ENCODE measurements around the gene TMEM201. TPM values are rescaled to one million over a fixed set of nuclear protein-coding genes. Genes with fewer than 3 reads are reported as not detected.
A peak's percentile ranks its signal among the peaks of the same experiment; 100 is the strongest.

Gene TMEM201
- total and polyA plus RNA-seq, 4 donors = 1.5 to 3.5 (median 2.9) TPM

DNA sequence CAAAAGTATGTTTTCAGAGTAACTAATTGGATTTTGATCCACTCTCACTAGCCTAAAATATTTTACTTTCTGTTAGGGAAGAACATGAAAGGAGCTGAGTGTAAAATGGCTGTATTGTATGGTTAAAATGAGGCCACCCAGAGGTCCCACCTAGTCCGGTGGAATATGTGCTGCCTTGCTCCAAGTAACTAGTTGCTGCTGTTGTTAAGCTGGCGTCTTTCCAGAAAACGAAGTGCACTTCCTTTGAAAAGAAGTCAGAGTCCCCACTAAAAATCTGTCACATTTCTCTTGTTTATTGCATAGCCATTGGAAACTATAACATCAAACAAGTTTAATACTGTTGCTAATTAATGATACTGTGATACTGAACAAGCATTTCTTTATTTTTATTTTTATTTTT, 46.3 kb upstream of the TMEM201 start (continued):
- TF ChIP-seq NR2F2 (IDR thresholded peaks at IDR 0.05) (no peak), HNF4G (IDR thresholded peaks at IDR 0.05) (no peak)

DNA sequence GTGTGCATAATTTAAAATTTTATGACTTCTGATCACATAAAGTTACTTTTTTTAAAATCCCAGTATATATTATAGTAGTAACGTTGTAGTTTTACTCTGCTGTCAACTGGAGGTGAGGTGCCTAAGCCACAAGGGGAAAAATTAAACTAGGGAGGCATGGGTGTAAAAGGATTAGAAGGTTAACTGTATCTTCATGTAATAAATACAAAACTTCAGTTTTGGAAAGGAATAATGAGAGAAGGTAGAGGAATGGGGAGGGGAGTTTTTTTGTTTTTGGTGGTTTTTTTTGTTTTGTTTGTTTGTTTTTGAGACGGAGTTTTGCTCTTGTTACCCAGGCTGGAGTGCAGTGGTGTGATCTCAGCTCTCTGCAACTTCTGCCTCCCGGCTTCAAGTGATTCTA, 43.8 kb upstream of the TMEM201 start:
- H3K9me3 ChIP-seq (ENCODE audit: control insufficient read depth in 4 of 4, low read length in 3 of 4) = no peaks in the 10 kb centered on the region
- H3K27me3 ChIP-seq (ENCODE audit: control insufficient read depth in 4 of 4, insufficient read depth in 4 of 4, low read length in 3 of 4) = no peaks in the 10 kb centered on the region
- TF ChIP-seq GABPA (IDR thresholded peaks at IDR 0.05 in 1 of 2, conservative IDR thresholded peaks at IDR 0.05 in 1 of 2) (no peak), EGR1 (IDR thresholded peaks at IDR 0.05; ENCODE audit: low read depth in 2 of 2) (no peak), TAF1 (conservative IDR thresholded peaks at IDR 0.05) (no peak)
- TF ChIP-seq, protein P1, sequence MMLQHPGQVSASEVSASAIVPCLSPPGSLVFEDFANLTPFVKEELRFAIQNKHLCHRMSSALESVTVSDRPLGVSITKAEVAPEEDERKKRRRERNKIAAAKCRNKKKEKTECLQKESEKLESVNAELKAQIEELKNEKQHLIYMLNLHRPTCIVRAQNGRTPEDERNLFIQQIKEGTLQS (IDR thresholded peaks at IDR 0.05) = no peak
- TF ChIP-seq, protein P2, sequence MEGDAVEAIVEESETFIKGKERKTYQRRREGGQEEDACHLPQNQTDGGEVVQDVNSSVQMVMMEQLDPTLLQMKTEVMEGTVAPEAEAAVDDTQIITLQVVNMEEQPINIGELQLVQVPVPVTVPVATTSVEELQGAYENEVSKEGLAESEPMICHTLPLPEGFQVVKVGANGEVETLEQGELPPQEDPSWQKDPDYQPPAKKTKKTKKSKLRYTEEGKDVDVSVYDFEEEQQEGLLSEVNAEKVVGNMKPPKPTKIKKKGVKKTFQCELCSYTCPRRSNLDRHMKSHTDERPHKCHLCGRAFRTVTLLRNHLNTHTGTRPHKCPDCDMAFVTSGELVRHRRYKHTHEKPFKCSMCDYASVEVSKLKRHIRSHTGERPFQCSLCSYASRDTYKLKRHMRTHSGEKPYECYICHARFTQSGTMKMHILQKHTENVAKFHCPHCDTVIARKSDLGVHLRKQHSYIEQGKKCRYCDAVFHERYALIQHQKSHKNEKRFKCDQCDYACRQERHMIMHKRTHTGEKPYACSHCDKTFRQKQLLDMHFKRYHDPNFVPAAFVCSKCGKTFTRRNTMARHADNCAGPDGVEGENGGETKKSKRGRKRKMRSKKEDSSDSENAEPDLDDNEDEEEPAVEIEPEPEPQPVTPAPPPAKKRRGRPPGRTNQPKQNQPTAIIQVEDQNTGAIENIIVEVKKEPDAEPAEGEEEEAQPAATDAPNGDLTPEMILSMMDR (IDR thresholded peaks at IDR 0.05; ENCODE audit: low read depth, low read length, missing input control) = no peak
- no peaks in the 10 kb centered on the region for H3K36me3 ChIP-seq (ENCODE audit: control insufficient read depth in 4 of 4, insufficient read depth in 3 of 4, low read depth in 1 of 4, low read length in 3 of 4)
- peaks cover 11 to 27% (median 17%) of the 10 kb centered on the region in 4 donors for H3K4me1 ChIP-seq (ENCODE audit: control insufficient read depth in 4 of 4, insufficient read depth in 4 of 4, low read length in 3 of 4)
- DNase-seq (ENCODE audit: low spot score) = no peak
- no peak overlapping the region for H3K4me3 ChIP-seq (ENCODE audit: low read depth in 1 of 3, low read length in 3 of 3)
- no peak overlapping the region for H3K27ac ChIP-seq (ENCODE audit: low read depth in 1 of 2, low read length in 2 of 2)
- no peak overlapping the region for H3K9ac ChIP-seq (ENCODE audit: low read depth in 1 of 2, low read length in 2 of 2)
- WGBS = 76% methylated on average over 3 of the region's 3 CpGs

DNA sequence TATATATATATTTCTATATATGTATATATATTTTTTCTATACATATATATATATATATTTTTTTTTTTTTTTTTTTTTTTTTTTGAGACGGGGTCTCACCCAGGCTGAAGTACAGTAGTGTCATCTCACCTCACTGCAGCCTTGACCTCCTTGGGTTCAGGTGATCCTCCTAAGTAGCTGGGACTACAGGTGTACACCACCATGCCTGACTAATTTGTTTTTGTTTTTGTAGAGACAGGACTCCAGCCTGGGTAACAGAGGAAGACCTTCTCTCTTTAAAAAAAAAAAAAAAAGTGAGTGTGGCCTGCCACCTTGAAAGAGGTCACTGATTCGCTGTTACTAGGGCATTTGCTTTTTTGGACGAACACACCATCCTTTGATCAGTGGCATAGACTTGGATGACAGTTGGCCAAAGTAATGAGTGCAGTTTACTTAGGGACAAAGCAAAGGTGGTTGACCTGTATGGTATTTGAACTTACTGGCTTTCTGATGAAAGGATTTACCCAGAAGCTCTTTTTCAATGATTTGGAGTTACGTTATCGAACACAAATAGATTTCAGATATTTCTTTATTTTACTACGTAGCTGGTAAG, 38.7 kb upstream of the TMEM201 start:
- no peaks in the 10 kb centered on the region for H3K9me3 ChIP-seq (ENCODE audit: control insufficient read depth in 4 of 4, low read length in 3 of 4)
- no peak overlapping the region for H3K9ac ChIP-seq (ENCODE audit: low read depth in 1 of 2, low read length in 2 of 2)
- DNase-seq (ENCODE audit: low spot score) = no peak
- H3K4me1 ChIP-seq (ENCODE audit: control insufficient read depth in 4 of 4, insufficient read depth in 4 of 4, low read length in 3 of 4) = peaks cover 8 to 32% (median 28%) of the 10 kb centered on the region in 4 donors
- 31% methylated on average over 6 of the region's 6 CpGs for WGBS
- H3K27ac ChIP-seq (ENCODE audit: low read depth in 1 of 2, low read length in 2 of 2) = no peak overlapping the region
- no peak overlapping the region for H3K4me3 ChIP-seq (ENCODE audit: low read depth in 1 of 3, low read length in 3 of 3)
- TF ChIP-seq TAF1 (conservative IDR thresholded peaks at IDR 0.05) (no peak), NR2F2 (IDR thresholded peaks at IDR 0.05) (peak; percentile 89), HNF4G (IDR thresholded peaks at IDR 0.05) (peak; percentile 61), FOXA1 (IDR thresholded peaks at IDR 0.05) (peak; percentile 97), GABPA (IDR thresholded peaks at IDR 0.05 in 1 of 2, conservative IDR thresholded peaks at IDR 0.05 in 1 of 2) (peak in 1 of 2 donors; percentile 47), RXRA (IDR thresholded peaks at IDR 0.05) (peak; percentile 100), HNF4A (conservative IDR thresholded peaks at IDR 0.05) (peak; percentile 89 to 92), FOXA2 (IDR thresholded peaks at IDR 0.05) (peak; percentile 98), RAD21 (IDR thresholded peaks at IDR 0.05) (peak; percentile 49 to 55), YY1 (IDR thresholded peaks at IDR 0.05) (peak; percentile 82), JUND (IDR thresholded peaks at IDR 0.05) (peak; percentile 90 to 91), EGR1 (IDR thresholded peaks at IDR 0.05; ENCODE audit: low read depth in 2 of 2) (peak in 1 of 2 donors; percentile 38), SP1 (IDR thresholded peaks at IDR 0.05) (peak; percentile 97)
- TF ChIP-seq, protein P3, sequence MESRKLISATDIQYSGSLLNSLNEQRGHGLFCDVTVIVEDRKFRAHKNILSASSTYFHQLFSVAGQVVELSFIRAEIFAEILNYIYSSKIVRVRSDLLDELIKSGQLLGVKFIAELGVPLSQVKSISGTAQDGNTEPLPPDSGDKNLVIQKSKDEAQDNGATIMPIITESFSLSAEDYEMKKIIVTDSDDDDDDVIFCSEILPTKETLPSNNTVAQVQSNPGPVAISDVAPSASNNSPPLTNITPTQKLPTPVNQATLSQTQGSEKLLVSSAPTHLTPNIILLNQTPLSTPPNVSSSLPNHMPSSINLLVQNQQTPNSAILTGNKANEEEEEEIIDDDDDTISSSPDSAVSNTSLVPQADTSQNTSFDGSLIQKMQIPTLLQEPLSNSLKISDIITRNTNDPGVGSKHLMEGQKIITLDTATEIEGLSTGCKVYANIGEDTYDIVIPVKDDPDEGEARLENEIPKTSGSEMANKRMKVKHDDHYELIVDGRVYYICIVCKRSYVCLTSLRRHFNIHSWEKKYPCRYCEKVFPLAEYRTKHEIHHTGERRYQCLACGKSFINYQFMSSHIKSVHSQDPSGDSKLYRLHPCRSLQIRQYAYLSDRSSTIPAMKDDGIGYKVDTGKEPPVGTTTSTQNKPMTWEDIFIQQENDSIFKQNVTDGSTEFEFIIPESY (IDR thresholded peaks at IDR 0.05) = peak; percentile 93
- TF ChIP-seq, protein P4, sequence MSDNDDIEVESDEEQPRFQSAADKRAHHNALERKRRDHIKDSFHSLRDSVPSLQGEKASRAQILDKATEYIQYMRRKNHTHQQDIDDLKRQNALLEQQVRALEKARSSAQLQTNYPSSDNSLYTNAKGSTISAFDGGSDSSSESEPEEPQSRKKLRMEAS (IDR thresholded peaks at IDR 0.05) = peak; percentile 93
- TF ChIP-seq, protein P5, sequence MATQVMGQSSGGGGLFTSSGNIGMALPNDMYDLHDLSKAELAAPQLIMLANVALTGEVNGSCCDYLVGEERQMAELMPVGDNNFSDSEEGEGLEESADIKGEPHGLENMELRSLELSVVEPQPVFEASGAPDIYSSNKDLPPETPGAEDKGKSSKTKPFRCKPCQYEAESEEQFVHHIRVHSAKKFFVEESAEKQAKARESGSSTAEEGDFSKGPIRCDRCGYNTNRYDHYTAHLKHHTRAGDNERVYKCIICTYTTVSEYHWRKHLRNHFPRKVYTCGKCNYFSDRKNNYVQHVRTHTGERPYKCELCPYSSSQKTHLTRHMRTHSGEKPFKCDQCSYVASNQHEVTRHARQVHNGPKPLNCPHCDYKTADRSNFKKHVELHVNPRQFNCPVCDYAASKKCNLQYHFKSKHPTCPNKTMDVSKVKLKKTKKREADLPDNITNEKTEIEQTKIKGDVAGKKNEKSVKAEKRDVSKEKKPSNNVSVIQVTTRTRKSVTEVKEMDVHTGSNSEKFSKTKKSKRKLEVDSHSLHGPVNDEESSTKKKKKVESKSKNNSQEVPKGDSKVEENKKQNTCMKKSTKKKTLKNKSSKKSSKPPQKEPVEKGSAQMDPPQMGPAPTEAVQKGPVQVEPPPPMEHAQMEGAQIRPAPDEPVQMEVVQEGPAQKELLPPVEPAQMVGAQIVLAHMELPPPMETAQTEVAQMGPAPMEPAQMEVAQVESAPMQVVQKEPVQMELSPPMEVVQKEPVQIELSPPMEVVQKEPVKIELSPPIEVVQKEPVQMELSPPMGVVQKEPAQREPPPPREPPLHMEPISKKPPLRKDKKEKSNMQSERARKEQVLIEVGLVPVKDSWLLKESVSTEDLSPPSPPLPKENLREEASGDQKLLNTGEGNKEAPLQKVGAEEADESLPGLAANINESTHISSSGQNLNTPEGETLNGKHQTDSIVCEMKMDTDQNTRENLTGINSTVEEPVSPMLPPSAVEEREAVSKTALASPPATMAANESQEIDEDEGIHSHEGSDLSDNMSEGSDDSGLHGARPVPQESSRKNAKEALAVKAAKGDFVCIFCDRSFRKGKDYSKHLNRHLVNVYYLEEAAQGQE (IDR thresholded peaks at IDR 0.05) = peak; percentile 61
- TF ChIP-seq, protein P2 (IDR thresholded peaks at IDR 0.05; ENCODE audit: low read depth, low read length, missing input control) = no peak
- TF ChIP-seq, protein P1 (IDR thresholded peaks at IDR 0.05) = peak; percentile 60
- H3K36me3 ChIP-seq (ENCODE audit: control insufficient read depth in 4 of 4, insufficient read depth in 3 of 4, low read depth in 1 of 4, low read length in 3 of 4) = no peaks in the 10 kb centered on the region
- H3K27me3 ChIP-seq (ENCODE audit: control insufficient read depth in 4 of 4, insufficient read depth in 4 of 4, low read length in 3 of 4) = no peaks in the 10 kb centered on the region
